Head of caudate nucleus (tissue), 42 donors: Measurements from ENCODE around the gene PRR23B.
A peak's percentile ranks its signal among the peaks of the same experiment; 100 is the strongest.

Source experiments
- DNase-seq, 42 donors: peaks; one replicate each; pipeline versions ENCODE4 v3.0.0 to v3.0.0-alpha.2; 2020 to 2021; ENCODE audit warnings: mixed read lengths in 7 of 42
- intact Hi-C: fragments of 100-400 bp; cut with DNase I; formaldehyde crosslinking; loops from one replicate; pipeline ENCODE4 v1.15.0; 2022

PRR23B gene

DNA sequence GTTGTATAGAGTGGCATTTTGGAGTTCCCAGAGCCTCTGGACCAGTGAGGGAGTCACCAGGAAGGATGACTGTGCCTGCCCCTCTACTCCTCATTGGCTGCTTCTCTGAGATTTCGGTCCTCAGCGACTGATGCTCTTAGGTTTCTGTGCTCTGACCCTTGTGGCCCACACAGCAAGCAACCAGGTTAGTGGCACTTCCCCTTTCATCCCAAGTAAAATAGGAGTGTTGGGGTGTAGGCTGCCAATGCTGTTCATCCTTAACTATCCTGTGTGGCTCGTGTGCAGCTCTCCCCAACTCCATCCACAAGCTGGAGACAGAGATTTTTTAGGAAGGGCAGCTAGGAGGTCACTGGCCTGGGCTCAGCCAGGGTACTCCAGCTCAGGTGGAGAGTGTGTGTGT, 35.9 kb downstream of the PRR23B start:
- intact Hi-C loops, result no loop called here
- DNase-seq, result no peak

DNA sequence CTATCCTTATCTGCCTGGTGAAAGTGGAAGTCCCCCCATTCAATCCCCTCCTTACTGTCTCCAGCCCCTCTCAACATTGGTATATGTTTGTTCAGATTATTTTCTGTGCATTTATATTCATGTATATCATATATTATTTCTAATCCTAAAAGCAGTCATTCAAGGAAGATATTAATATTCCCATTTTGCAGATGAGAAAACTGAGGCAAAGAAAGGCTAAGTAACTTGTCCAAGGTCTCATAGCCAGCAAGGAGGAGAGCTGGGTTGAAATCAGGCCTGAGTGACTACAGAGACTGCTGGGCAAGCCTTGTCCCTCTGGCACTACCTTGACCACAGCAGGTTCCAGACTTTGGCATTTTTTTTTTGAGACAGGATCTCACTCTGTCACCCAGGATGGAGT, 44.7 kb downstream of the PRR23B start:
- DNase-seq, result no peak
- intact Hi-C loops, result no loop called here

DNA sequence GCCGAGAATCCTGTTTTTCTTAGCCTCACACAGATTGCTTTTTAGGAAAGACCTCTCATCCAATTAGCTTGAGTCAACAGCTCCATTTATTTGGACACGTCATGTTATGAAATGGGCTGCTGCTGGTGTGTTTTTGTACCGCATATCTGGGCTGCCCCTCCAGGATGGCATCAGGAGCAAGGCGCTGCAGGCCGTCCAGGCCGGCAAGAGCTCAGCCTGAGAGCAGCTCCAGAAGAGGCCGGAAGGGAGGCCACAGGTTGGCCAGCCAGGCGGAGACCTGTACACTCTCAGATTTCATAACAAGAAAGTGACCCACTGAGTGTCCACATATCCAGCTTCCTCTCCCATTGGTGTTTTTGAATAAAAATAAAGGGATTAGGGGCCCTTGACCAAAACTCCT, 45.4 kb downstream of the PRR23B start:
- intact Hi-C loops, result no loop called here
- peak in 1 of 42 donors; percentile 22 for DNase-seq

DNA sequence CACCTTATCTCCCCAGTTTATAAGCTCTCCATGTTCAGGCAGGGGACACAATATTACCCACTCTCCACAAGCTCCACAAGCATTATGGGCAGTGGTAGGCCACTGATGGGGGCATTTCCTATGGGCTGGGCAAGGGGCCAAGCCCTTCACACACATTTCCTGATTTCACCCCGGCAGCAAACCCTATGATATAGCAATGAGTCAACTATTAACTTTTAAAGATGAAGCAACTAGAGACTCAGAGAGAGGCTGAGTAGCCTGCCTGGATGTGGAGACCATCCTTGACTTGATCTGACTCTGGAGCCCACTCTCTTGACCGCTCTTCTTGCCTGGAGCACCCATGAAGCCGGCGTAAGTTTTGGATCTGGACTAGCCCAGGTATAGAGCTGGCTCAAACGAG, 46.3 kb downstream of the PRR23B start:
- intact Hi-C loops, result no loop called here
- DNase-seq, result peak in 1 of 42 donors; percentile 18

DNA sequence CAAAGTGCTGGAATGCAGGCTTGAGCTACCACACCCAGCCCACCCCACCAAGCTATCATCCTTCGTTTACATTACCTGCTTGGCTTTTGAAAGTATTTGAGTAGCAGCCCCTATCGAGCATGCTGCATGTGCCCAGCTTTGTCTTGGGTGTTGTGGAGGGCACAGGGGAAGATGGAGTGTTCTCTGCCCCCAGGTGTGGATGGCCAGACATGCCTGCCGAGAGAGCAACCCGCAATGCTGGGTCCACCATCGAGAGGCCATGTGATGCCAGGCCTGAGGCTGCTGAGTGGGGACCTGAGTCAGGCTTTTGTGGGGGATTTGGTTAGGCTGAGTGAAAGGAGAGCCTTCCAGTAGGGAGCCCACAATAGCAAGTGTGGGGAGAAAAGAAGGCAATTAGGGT, 47.8 kb downstream of the PRR23B start:
- intact Hi-C loops, result no loop called here
- DNase-seq, result peak in 1 of 42 donors; percentile 12

- intact Hi-C loops, result no loop called here
- DNase-seq, result peak in 1 of 42 donors; percentile 26
Measured at GRCh38 chr3:138971766-138972320, 48.9 kb downstream of the PRR23B start.
